HG03097 (cell line): Measurements from ENCODE around the gene TGM4.

Source experiments
- ATAC-seq: cut with Tn5 transposase; IDR thresholded peaks from one replicate; pipeline ENCODE4 v1.9.1; 2021; ENCODE audit not compliant: unreplicated experiment, low FRiP score

TGM4 gene

GRCh38 chr3:44877333-44877732 lies 2.9 kb downstream of the TGM4 start:
- ATAC-seq = no peak

- ATAC-seq = no peak
These were observed 5.9 kb downstream of the TGM4 start for GRCh38 chr3:44880284-44880683.

- ATAC-seq = no peak
These were observed 9.0 kb downstream of the TGM4 start for GRCh38 chr3:44883213-44883955.

- no peak for ATAC-seq
These were observed 9.6 kb downstream of the TGM4 start for GRCh38 chr3:44883999-44884431.

- ATAC-seq = no peak
These were observed 11.2 kb downstream of the TGM4 start for GRCh38 chr3:44885618-44886017.

GRCh38 chr3:44886561-44886960 lies 12.2 kb downstream of the TGM4 start:
- ATAC-seq = no peak

- ATAC-seq = no peak
These were observed 12.7 kb downstream of the TGM4 start for GRCh38 chr3:44887101-44887500.

GRCh38 chr3:44890258-44890657 lies 15.8 kb downstream of the TGM4 start:
- ATAC-seq = no peak

GRCh38 chr3:44890852-44891251 lies 16.4 kb downstream of the TGM4 start:
- no peak for ATAC-seq

GRCh38 chr3:44892689-44893088 lies 18.3 kb downstream of the TGM4 start:
- no peak for ATAC-seq

- no peak for ATAC-seq
These were observed 18.7 kb downstream of the TGM4 start for GRCh38 chr3:44893097-44893496.

- ATAC-seq = no peak
These were observed 20.1 kb downstream of the TGM4 start for GRCh38 chr3:44894485-44894884.

- ATAC-seq = no peak
These were observed 22.0 kb downstream of the TGM4 start for GRCh38 chr3:44896440-44896839.

- no peak for ATAC-seq
These were observed 25.4 kb downstream of the TGM4 start for GRCh38 chr3:44899683-44900367.

- no peak for ATAC-seq
These were observed 28.2 kb downstream of the TGM4 start for GRCh38 chr3:44902628-44903027.

- no peak for ATAC-seq
These were observed 28.9 kb downstream of the TGM4 start for GRCh38 chr3:44903314-44903713.

GRCh38 chr3:44903751-44904150 lies 29.3 kb downstream of the TGM4 start:
- no peak for ATAC-seq

- no peak for ATAC-seq
These were observed 31.2 kb downstream of the TGM4 start for GRCh38 chr3:44905446-44906157.

- ATAC-seq = no peak
These were observed 32.6 kb downstream of the TGM4 start for GRCh38 chr3:44906997-44907396.

GRCh38 chr3:44907612-44908011 lies 33.2 kb downstream of the TGM4 start:
- ATAC-seq = no peak

- ATAC-seq = no peak
These were observed 34.7 kb downstream of the TGM4 start for GRCh38 chr3:44909063-44909462.

- no peak for ATAC-seq
These were observed 36.3 kb downstream of the TGM4 start for GRCh38 chr3:44910693-44911092.
